CD4-positive, alpha-beta T cell treated with Interleukin-1 beta for 1 hour (primary cell): ENCODE measurements around the gene SCRN1.

ENCODE experiments used
- DNase-seq, 2 donors: peaks; one replicate each; pipeline ENCODE4 v3.0.0-alpha.2; 2020 to 2022

SCRN1 gene

DNA sequence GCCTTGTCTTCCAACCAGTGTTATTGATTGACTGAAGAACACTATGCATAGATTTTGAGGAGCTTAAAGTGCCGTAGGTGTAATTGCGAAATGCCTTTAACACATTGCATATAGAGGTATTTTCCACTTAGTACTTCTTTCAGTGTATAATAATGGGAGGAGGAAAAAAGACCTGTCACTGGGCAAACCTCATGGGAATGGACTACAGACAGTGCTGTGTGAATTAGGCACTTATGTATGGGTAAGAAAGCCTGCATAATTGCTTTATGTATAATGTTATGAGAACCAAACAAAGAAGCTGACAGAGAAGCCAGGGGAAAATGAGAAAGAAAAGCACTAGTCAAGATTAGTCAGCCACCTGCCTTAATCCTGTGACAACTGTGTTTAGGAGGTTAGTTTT is 12.4 kb upstream of the SCRN1 start:
- DNase-seq: no peak

DNA sequence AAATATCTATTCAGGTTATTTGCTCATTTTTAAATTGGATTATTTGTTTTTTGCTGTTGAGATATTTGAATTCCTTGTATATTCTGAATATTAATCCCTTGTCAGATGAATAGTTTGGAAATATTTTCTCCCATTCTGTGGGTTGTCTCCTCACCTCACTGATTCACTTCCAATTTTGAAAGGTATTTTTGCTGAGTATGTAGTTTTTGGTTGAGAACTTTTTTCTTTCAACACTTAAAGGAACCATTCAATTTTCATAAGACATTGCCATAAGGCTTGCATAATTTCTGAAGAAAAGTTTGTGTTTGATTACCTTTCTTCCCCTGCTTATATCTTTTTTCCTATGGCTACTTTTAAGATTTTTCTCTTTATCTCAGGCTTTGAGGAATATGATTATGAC is 8.9 kb upstream of the SCRN1 start:
- no peak for DNase-seq

DNA sequence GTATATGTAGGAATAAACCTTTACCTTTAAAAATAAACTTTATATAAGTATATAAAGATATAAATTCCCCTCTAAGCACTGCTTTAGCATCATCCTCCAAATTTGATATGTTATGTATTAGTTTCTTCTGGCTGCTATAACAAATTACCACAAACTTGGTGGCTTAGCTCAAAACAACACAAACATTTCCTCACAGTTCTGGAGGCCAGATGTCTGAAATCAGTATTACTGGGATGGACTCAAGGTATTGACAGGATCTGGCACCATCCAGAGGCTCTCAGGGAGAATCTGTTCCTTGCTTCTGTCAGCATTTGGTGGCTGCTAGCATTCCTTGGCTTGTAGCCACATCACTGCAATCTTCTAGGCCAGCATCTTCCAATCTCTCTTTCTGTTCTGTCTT is 6.7 kb upstream of the SCRN1 start:
- DNase-seq: no peak

DNA sequence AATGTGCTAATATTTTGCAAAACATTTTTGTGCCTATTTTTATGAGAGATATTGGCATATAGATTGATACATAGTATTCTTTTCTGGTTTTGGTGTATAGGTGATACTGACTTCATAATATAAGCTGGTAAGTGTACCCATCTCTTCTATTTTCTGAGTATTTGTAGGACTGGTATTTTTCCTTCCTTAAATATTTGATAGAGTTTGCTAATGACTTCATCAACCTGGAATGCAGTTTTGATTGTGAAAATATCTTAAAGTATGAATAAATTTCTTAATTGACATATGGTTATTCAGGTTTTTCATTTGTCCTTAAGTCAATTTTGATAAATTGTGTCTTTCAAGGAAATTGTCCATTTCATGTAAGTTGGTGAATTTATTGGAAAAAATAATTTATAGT is 6.1 kb upstream of the SCRN1 start:
- no peak for DNase-seq

DNA sequence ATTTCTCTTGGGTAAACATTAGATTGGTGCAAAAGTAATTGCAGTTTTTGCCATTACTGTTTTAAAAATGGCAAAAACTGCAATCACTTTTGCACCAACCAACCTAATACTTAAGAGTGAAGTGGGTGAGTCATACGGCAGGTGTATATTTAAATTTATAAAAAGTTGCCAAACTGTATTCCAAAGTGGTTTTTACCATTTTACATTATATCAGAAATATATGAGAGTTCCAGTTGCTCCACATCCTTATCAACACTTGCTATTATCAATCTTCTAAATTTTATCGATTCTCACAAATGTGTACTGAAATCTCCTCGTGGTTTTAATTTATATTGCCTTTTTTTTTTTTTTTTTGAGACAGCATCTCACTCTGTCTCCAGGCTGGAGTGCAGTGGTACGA is 3.5 kb upstream of the SCRN1 start:
- DNase-seq: no peak

DNA sequence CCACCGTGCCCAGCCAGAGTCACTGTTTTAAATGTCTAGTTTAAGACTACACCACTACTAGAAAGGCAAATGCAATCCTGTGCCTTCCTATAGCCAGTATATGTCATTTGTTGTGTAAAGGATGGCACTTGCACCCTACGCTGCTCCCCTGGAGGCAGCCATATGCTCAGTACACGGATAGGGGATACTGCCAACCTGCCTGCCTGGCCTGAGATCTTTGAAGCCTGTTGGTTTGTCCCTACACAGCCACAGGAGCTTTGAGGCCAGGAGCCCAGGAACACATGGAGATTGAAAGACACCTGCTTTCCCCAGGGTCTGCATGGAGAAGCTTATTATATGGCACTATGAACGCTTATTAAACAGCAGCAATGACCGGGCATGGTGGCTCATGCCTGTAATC is 2.3 kb upstream of the SCRN1 start:
- DNase-seq: no peak

DNA sequence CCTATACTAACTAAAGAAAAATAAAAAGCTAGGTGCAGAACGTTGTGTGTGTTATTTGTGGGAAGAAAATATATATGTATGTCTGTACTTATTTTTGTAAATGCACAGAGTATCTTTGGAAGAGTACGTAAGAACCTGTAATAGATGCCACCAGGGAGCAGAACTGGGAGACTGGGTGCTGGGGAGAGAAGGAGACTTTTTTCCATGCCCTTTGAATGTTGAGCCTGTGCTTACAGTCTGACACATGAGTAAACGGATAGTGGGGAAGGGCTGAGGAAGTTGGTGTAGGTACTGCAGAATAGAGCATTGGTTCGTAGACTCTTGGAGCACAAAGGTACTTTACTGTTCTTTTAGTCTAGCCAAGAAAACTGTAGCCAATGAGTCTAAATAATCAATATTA is 1.3 kb upstream of the SCRN1 start:
- no peak for DNase-seq

DNA sequence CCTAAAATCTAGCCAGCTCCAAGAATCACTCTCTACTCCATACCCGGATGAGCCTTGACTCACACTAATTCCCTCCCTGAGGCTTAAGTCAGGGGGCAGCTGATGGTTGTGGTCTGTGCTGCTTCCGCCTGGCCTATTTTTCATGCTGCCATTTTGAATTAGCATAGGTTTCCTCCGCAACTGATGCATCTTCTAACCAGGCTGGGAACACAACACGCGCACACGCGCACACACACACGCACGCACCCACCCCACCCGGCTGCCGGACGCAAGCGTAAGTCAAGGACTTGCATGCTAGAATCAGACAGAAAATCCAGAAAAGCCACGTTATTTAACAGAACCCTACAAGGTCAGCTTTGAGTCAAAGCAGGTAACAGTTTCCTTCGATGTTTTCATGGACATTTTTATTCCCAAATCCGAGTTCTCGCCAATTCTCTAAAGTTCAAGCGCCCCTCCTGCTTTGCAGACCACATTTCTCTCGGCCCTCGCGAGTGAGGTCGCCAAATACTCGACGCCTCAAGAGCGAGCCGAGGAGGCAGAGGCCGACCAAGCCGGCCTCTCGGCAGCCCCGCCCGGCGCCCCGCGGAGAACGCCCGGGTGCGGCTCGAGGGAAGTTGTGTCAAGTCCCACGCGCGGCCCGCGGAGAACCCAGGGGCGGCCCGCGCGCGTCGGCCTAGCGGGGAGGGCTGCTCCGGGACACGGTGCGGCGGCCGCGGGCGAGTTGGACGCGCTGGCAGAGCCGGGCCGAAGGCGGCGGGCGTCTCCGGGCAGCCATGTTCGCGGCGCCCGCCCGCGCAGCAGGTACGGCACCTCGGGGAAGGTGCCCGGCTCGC is 961 bp downstream of the SCRN1 start:
- DNase-seq: peak; percentile 16 to 34

DNA sequence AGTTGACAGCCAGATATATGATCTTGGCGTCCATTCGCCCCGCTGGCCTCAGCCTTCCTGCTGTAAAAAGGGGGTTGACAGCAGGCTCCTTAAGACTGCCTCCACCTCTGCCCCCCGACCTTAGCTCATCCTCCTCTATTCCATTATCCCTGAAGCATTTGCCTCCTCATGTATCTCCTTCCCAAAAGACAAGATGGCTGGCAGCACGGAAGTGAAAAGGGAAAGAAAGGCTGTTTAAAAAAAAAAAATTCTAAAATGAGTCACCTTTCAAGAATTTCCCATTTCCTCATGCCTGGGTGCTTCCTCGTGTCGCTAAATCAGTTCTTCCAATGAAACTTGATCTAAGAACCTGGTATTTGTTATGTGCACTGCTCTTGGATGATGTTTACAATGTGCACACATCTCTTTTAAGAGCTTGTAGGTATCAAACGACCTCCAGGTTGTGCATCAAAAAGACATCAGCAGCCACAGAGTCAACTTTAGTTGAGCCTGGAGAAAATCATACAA is 1.7 kb downstream of the SCRN1 start:
- no peak for DNase-seq

DNA sequence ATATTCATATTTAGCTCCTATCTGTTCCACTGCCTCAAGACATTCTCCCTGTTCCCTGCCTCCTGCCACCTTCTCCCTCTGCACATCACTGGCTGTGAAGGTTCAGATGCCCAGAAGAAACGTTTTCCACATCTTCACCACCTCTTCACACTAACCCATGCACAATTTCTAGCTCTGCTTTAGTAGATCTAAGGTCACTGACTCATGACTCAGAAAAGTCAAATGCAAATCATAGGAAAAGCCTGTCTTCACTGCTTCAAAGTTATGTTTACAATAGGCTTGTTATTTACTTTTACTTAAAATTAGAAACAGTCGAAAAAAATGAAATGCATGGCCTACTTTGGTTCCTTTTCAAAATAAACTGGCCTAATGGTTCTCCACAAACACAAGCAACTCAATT is 2.5 kb downstream of the SCRN1 start:
- DNase-seq: no peak

DNA sequence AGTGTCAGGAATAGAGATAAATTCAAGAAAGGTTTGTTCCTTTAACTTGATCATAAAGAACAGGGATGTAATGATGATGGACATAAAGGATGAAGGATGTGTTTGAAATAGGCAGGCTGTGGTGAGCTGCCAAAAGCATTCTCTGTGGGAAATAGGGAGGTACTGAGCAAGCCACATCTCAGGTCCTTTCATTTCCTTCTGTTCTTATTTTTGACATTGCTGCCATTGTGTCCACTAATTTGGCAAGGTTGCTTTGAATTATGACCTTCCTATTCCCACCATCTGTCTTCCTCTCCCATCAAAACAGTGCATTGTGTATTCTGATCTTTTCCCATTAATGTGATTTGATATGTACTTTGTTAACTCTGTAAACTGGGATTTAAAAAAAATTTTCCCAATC is 9.4 kb downstream of the SCRN1 start:
- DNase-seq: no peak

DNA sequence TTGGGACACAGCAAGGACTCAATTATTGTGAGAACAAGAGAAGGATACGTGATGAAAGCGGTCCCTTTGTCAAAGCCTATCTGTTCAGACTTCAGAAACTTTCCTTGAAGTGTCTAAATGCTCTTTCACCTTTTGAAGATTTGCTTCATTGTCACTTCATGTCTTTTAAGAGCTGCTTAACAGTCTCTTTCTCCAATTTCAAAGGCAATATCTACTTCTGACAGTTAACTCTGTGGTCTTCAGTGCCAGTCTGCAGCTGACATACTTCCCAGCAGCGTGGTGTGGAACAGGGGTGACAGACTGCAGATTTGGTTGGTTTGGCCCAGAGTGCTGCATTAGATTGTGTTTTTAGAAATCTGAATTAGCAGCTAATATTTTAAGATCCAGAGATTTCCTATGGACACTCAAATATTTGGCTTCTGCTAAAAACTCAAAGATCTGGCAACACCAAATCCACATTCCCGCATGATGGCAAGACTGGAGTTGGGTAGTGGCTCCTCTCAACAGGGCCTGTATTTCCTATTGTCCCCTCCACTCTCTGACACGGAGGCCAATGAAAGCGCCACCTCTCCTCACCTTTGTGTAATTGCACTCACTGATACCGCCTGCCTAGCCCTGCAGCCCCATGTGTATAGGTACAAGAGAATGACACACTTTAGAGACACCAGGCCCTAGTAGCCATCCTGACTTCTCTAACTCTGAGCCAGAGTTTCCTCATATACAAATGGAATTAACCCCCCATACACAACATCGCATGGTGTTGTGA is 11.5 kb downstream of the SCRN1 start:
- no peak for DNase-seq

DNA sequence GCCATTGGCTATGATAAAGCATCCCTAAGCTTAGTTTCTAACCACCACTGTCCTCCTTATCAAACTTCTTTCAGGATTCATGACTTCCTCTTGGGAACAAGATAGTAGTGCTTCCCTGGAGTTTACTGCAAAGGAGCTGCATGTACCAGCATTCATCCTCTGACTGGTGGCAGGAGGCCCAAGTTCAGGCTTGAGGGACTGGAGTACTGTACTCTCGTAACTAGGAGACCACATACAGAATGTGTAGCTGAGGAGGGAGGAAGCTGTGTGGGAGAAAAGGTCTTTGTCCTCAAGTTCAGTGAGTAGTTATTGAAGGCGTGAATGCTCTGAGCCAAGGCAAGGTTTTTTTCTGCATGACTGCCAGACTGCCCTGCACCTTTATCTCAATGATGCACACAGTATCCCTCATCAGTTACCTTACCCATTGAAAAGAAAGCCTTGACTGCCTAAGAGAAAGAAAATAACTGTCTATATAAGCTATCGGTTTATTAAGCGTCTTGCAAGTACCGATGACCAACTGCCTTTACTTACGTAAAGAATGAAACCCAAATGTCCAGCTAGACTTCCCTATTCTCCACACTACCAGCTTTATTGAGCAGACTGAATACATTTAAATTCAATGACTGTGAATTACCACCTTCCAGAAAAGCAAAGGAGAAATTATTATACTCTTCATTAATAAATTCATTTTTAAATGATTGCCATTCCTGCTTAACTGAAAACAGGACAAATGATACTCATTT is 12.8 kb downstream of the SCRN1 start:
- no peak for DNase-seq

DNA sequence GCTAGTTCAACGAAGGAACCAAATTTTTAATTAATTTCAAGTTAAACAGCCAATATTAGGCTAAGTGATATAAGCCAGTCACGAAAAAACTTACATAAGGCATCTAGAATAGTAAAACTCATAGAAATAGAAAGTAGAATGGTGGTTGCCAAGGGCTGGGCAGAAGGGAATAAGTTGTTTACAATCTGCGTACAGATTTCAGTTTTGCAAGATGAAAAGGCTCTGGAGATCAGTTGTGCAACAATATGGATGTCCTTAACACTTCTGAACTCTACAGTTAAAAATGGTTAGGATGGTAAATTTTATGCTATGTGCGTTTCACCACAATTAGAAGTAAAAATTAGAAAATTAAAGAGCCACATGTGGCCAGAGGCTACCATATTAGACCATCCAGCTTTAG is 13.3 kb downstream of the SCRN1 start:
- DNase-seq: no peak

DNA sequence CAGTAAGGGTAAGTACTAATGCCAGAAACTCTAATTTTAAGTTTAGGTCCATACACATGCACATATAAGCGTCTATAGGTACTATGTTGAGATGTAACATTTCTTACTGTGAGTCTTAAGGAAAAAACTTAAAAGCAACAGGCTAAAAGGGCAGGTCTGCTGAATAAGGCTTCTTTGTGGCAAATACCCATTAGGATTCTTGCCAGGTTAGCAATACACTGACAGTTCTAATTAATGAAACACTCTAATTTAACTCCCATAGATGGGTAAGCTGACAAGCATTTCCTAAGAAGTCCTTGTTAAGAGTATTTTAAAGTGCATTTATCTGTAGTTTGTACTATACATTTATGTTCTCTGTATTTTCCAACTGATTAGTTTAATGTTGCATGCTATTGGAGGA is 14.0 kb downstream of the SCRN1 start:
- no peak for DNase-seq

DNA sequence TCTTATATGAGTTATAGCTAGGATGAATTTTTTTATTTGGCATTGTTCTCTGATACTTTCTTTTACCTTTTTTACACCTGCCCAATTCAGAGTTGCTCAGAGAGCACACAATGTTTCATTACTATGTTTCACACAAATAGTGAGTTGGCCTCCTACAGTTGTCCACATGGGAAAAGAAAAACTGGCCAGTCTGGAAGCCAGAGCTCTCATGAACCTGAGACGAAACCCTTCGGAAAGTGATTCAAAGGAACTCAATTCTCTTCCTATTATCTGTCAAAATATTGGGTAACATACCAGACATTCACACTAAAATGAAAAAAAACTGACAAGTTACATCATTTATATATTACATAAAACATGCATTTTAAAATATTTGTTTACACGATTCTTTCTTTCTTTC is 15.3 kb downstream of the SCRN1 start:
- no peak for DNase-seq

DNA sequence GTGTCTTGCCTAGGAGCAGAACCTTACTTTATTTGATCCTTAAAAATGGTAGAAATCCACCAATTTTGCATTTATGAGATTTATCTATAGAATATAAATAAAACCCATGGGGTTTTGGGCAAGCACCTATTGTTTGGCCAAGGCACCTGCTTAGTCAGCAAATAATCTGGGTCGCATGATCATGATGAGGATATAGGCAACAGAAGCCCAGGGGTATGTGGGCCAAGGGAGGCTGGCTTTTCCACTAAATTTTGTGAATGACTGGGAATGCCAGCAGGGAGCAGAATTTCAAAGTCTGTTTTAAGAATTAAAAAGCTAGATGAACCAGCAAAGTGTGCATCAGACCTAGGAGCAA is 17.3 kb downstream of the SCRN1 start:
- no peak for DNase-seq

DNA sequence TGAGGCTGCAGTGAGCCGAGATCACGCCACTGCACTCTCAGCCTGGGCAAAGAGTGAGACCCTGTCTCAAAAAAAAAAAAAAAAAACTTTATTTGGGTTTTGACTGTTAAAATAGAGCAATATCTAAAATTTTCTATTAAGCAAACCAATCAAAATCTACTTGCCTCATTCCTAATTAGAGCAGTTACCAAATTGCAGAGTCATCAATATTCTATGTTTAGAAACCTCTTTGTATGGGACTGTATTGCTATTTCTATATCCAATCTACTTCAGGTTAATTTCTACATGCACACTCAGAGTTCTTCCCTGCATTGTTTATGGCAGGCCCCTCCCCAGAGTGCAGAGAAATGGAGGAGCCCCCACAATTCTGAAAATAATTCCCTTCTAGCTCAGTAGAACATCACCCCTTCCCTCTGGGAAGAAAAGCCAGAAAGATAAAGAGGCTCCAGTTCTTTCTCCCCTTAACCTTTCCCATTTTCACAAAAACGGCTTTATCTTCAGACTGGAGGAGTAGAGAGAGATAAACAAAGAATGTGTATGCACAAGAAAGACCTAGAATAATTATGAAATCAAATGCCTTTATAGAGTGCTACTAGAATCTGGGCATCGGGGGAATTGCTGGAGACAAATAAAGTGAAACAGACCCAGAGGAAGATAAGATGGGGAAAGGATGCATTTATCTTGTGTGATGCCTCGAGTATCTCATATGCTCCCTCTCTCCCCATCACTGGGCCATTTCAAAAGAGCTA is 17.9 kb downstream of the SCRN1 start:
- DNase-seq: no peak

DNA sequence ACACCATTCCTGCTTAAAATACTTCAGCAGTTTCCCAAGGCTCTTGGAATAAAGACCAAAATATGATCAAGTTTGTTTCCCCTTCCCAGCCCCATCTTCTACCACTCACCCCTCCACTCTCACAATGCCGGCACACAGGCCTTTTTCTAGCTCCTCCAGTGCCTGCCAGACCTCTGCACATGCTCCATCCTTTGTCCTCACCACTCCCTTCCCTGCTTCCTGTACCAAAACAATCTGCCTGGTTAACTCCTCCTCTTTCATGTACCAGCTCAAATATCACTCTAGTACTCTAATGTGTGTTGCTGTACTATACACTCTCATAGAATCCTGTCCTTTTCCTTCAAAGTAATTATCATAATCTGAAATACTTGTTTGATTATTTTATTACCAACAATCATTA is 19.4 kb downstream of the SCRN1 start:
- no peak for DNase-seq

DNA sequence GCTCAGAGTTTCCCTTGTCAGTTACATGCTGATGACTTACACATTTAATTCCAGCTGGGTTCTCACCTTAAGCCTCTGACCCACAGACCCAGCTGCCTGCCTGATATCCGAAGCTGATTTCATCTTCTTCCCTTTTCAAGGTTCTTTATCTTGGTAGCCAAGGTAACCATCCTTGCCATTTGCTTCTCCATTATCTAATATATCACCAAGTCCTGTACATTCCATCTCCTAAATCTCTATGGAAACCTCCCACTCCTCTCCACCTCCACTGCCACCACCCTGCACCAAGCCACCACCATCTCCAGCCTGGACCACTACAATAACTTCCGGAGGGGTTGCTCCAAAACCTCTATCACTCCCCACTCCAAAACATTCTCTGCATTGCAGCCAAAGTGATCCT is 19.9 kb downstream of the SCRN1 start:
- no peak for DNase-seq

DNA sequence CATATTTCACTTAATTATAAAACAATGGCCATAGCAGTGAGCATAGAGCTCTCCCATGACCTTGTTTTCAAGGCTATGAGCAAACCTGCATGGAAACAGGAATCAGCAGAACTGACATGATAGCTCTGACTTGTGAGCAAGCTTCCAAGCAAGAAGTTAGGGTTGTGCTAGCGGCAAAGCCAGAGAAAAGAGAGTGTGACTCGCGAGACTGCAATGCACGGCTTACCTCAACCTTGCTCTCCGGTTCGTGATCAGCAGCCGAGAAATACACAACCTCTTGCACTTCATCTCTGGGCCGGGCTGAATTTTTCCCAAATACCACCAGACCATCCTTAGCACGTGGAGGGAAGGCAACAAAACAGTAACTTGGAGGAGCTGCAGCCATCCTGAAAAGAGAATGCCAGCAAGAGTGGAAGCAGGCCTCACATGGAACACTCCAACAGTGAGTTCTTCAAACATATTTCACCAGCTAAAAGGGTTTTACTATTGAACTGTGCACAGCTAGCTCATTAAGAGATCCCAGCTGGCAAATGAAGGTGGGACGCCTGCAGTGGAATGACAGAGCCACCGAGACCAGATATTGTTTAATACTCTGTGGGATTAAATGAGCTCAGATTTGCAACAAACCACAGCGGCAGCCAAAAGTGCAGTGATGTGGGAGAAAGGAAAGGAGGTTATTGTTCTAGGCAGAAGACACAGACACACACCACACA is 20.8 kb downstream of the SCRN1 start:
- no peak for DNase-seq

DNA sequence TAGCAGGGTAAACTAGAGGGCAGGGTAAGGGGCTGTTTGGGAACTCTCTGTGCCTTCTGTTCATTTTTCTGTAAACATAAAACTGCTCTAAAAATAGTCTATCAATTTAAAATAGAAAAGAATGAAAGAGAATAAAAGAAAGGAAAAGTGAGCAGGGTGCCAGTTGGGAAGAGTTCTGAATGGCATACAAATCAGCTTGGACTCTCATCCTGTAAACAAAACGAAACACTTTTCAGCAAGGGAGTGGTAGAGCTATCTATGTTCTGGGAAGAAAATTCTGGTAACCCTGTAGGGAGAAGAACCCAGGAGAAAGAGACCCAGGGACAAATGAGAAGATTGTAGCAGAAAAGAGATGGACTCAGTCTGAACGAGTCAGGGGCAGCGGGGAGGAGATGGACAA is 24.6 kb downstream of the SCRN1 start:
- DNase-seq: no peak
